OCI-LY7 (cell line): ENCODE measurements around the gene ITIH3. TPM values are rescaled to one million over a fixed set of nuclear protein-coding genes. Genes with fewer than 3 reads are reported as not detected.

ENCODE experiments used
- BruUV-seq: library from RNA; stranded (reverse); fragments of 400-500 nt; replicated peaks from 2 replicates; lab custom pipeline; 2021; lab: Mats Ljungman, UMichigan
- CTCF ChIA-PET: fragments of 300-600 bp; sonication (Branson Sonifier 250); formaldehyde crosslinking; loops from one replicate; lab custom pipeline; 2022; ENCODE audit warnings: antibody characterized with exemption; ENCODE audit not compliant: unreplicated experiment; lab: Charles Lee
- POLR2A ChIA-PET: fragments of 300-600 bp; sonication (Branson Sonifier 250); formaldehyde crosslinking; loops from one replicate; lab custom pipeline; 2022; ENCODE audit warnings: antibody characterized with exemption; lab: Charles Lee
- DNase-seq: peaks from one replicate; pipeline ENCODE4 v3.0.0-alpha.2; 2015; ENCODE audit warnings: low spot score
- H2AFZ ChIP-seq: fragments of 200-600 bp; sonication (generic), shearing (Covaris generic); 2 replicates; pipeline ENCODE4 v1.6.1; 2014; ENCODE audit warnings: mild to moderate bottlenecking, antibody characterized with exemption, low read length, moderate library complexity
- H3K27ac ChIP-seq: fragments of 200-600 bp; sonication (generic); 2 replicates; pipeline ENCODE4 v1.5.1; 2014; ENCODE audit warnings: mixed run types, low read depth, mild to moderate bottlenecking, moderate library complexity, low read length, inconsistent platforms; ENCODE audit not compliant: poor library complexity, severe bottlenecking
- H3K36me3 ChIP-seq: fragments of 200-600 bp; sonication (generic); 2 replicates; pipeline ENCODE4 v1.6.1; 2014; ENCODE audit warnings: mild to moderate bottlenecking, antibody characterized with exemption, low read length, moderate library complexity, mixed read lengths; ENCODE audit not compliant: insufficient read depth
- H3K4me1 ChIP-seq: fragments of 200-600 bp; sonication (generic); 2 replicates; pipeline ENCODE4 v1.5.1; 2014; ENCODE audit warnings: mild to moderate bottlenecking, low read length; ENCODE audit not compliant: insufficient read depth, poor library complexity, severe bottlenecking
- H3K4me2 ChIP-seq: fragments of 200-600 bp; sonication (generic); 2 replicates; pipeline ENCODE4 v1.6.1; 2014; ENCODE audit warnings: mild to moderate bottlenecking, low read length
- H3K4me3 ChIP-seq: fragments of 200-600 bp; sonication (generic); 2 replicates; pipeline ENCODE4 v1.5.1; 2014; ENCODE audit warnings: mild to moderate bottlenecking, low read depth, low read length; ENCODE audit not compliant: poor library complexity, severe bottlenecking
- H3K79me2 ChIP-seq: fragments of 200-600 bp; sonication (generic); 2 replicates; pipeline ENCODE4 v1.6.1; 2016; ENCODE audit warnings: low read depth, mild to moderate bottlenecking, low read length, moderate library complexity, mixed read lengths; ENCODE audit not compliant: insufficient read depth
- H3K9me2 ChIP-seq: fragments of 200-600 bp; sonication (generic); 2 replicates; pipeline ENCODE4 v1.6.1; 2016; ENCODE audit warnings: mild to moderate bottlenecking, low read length, mixed read lengths; ENCODE audit not compliant: insufficient read depth
- H3K9me3 ChIP-seq: fragments of 200-600 bp; sonication (generic); 2 replicates; pipeline ENCODE4 v1.6.1; 2014; ENCODE audit warnings: mild to moderate bottlenecking, mixed run types, low read length, mixed read lengths
- H4K20me1 ChIP-seq: fragments of 200-600 bp; sonication (generic); 2 replicates; pipeline ENCODE4 v1.6.1; 2014; ENCODE audit warnings: mild to moderate bottlenecking, antibody characterized with exemption, low read length, moderate library complexity, mixed read lengths; ENCODE audit not compliant: insufficient read depth
- EZH2phosphoT487 ChIP-seq: fragments of 200-600 bp; sonication (generic); IDR thresholded peaks from 2 replicates; pipeline ENCODE4 v1.6.1; 2018; ENCODE audit warnings: low read depth, borderline replicate concordance, mild to moderate bottlenecking, mixed run types, antibody characterized with exemption, low read length, moderate library complexity, mixed read lengths
- intact Hi-C: fragments of 100-400 bp; cut with micrococcal nuclease; formaldehyde crosslinking; loops from one replicate; pipeline ENCODE4 v1.10.0; 2022; ENCODE audit not compliant: unreplicated experiment
- microRNA-seq: library from miRNA; unstranded; fragments of <30 nt; microRNA quantifications from one replicate; pipeline ENCODE4 v1.2.0, GENCODE V29; 2022; ENCODE audit warnings: borderline replicate concordance
- small RNA-seq: library from RNA; depleted of rRNA; stranded (forward); fragments of <200 nt; gene quantifications from one replicate; pipeline ENCODE3, GENCODE V24; 2014
- total RNA-seq, 2 experiments: library from RNA; depleted of rRNA in 1 of 2; stranded (reverse); fragments of >200 nt in 1 of 2; shearing (Covaris generic) in 1 of 2; gene quantifications; 2 replicates each; pipeline ENCODE4 v1.2.3, GENCODE V29; 2014 to 2022
- TF ChIP-seq, protein P1 (sequence below): fragments of 200-600 bp; sonication (generic); conservative IDR thresholded peaks from 2 replicates; pipeline ENCODE4 v1.5.1; 2014; ENCODE audit warnings: mild to moderate bottlenecking, antibody characterized with exemption, low read length, moderate library complexity, mixed read lengths

Gene ITIH3
- total RNA-seq, 2 experiments from 2014 or later: not detected

- H3K27ac ChIP-seq: no peak overlapping the region
- no peaks in the 10 kb centered on the region for H3K4me1 ChIP-seq
- H3K9me2 ChIP-seq: no peaks in the 10 kb centered on the region
- no peak for DNase-seq
- H2AFZ ChIP-seq: no peak overlapping the region
- intact Hi-C loops: no loop called here
- ChIA-PET POLR2A (interaction anchor here (0.5 to 1.2 kb wide), 3 partner anchors 17 to 466 kb away, joined by 3 to 4 read pairs (median 3); no protein-coding TSS in a partner anchor), CTCF (no interaction called here)
- no peaks in the 10 kb centered on the region for H3K36me3 ChIP-seq
- no peaks in the 10 kb centered on the region for H3K9me3 ChIP-seq
- no peaks in the 10 kb centered on the region for H3K79me2 ChIP-seq
- no peak overlapping the region for H3K4me2 ChIP-seq
- H3K4me3 ChIP-seq: no peak overlapping the region
- H4K20me1 ChIP-seq: no peaks in the 10 kb centered on the region
- no TSS peak for BruUV-seq
- no peak for TF ChIP-seq EZH2phosphoT487
- TF ChIP-seq, protein P1, sequence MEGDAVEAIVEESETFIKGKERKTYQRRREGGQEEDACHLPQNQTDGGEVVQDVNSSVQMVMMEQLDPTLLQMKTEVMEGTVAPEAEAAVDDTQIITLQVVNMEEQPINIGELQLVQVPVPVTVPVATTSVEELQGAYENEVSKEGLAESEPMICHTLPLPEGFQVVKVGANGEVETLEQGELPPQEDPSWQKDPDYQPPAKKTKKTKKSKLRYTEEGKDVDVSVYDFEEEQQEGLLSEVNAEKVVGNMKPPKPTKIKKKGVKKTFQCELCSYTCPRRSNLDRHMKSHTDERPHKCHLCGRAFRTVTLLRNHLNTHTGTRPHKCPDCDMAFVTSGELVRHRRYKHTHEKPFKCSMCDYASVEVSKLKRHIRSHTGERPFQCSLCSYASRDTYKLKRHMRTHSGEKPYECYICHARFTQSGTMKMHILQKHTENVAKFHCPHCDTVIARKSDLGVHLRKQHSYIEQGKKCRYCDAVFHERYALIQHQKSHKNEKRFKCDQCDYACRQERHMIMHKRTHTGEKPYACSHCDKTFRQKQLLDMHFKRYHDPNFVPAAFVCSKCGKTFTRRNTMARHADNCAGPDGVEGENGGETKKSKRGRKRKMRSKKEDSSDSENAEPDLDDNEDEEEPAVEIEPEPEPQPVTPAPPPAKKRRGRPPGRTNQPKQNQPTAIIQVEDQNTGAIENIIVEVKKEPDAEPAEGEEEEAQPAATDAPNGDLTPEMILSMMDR: no peak
Observed at GRCh38 chr3:52857133-52857532, 62.5 kb downstream of the ITIH3 start.

DNA sequence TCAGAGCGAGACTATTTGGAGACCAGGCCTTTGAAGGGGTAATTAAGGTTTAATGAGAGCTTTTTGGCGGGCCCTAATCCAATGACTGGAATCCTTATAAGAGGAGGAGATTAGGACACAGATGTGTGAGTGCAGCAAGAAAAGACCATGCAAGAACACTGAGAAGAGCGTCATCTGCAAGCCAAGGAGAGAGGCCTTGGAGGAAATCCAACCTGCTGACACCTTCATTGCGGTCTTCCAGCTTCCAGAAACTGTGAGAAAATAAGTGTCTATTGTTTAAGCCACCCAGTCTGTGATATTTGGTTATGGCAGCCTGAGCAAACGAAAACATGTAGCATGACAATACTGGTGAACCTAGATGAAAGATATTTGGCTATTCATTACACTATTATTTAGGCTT, 63.3 kb downstream of the ITIH3 start:
- Histone ChIP-seq H3K9me2 (no peaks in the 10 kb centered on the region), H2AFZ (no peak overlapping the region), H3K36me3 (no peaks in the 10 kb centered on the region), H3K4me1 (no peaks in the 10 kb centered on the region), H4K20me1 (no peaks in the 10 kb centered on the region), H3K9me3 (no peaks in the 10 kb centered on the region), H3K27ac (no peak overlapping the region), H3K4me3 (no peak overlapping the region), H3K4me2 (no peak overlapping the region), H3K79me2 (no peaks in the 10 kb centered on the region)
- TF ChIP-seq, protein P1: no peak
- BruUV-seq: no TSS peak
- no peak for DNase-seq
- ChIA-PET POLR2A (interaction anchor here (0.5 kb wide), 1 partner anchor 465 kb away, joined by 4 read pairs; no protein-coding TSS in a partner anchor), CTCF (no interaction called here)
- intact Hi-C loops: no loop called here

Small RNA genes within 50 kb of the gene (microRNA-seq; reads per million reads assigned to microRNA genes)
- gene MIR8064: not detected

Small RNA genes within 50 kb of the gene (small RNA-seq; reads per million reads assigned to genes)
- gene MIR8064: not detected
- not detected for gene MUSTN1

Other genes with a start within 250 kb of the ITIH3 start
- gene PBRM1, start 108.9 kb upstream of the ITIH3 start, total RNA-seq (2014; rRNA removed; shearing (Covaris generic)): 67.2 and 75.7 TPM in 2 replicates
- gene PBRM1, start 108.9 kb upstream of the ITIH3 start, total RNA-seq (2022): 90.8 and 91.1 TPM in 2 replicates
- 220 and 232 TPM in 2 replicates for gene GNL3, start 108.8 kb upstream of the ITIH3 start, total RNA-seq (2014; rRNA removed; shearing (Covaris generic))
- gene GNL3, start 108.8 kb upstream of the ITIH3 start, total RNA-seq (2022): 147 and 182 TPM in 2 replicates
- 35.6 and 39.6 TPM in 2 replicates for gene GLT8D1, start 89.0 kb upstream of the ITIH3 start, total RNA-seq (2014; rRNA removed; shearing (Covaris generic))
- 34.0 and 37.7 TPM in 2 replicates for gene GLT8D1, start 89.0 kb upstream of the ITIH3 start, total RNA-seq (2022)
- 46.6 and 58.1 TPM in 2 replicates for gene SPCS1, start 88.7 kb upstream of the ITIH3 start, total RNA-seq (2014; rRNA removed; shearing (Covaris generic))
- 73.8 and 81.6 TPM in 2 replicates for gene SPCS1, start 88.7 kb upstream of the ITIH3 start, total RNA-seq (2022)
- 27.6 and 38.6 TPM in 2 replicates for gene NEK4, start 23.9 kb upstream of the ITIH3 start, total RNA-seq (2014; rRNA removed; shearing (Covaris generic))
- 27.5 and 29.6 TPM in 2 replicates for gene NEK4, start 23.9 kb upstream of the ITIH3 start, total RNA-seq (2022)
- gene ITIH1, start 17.2 kb upstream of the ITIH3 start, total RNA-seq (2014; rRNA removed; shearing (Covaris generic)): not detected in 2 replicates
- gene ITIH1, start 17.2 kb upstream of the ITIH3 start, total RNA-seq (2022): not detected in 2 replicates
- gene ITIH4, start 35.9 kb downstream of the ITIH3 start, total RNA-seq (2014; rRNA removed; shearing (Covaris generic)): 2.1 and 13.3 TPM in 2 replicates
- gene ITIH4, start 35.9 kb downstream of the ITIH3 start, total RNA-seq (2022): 2.2 and 4.6 TPM in 2 replicates
- 0.28 and 2.7 TPM in 2 replicates for gene MUSTN1, start 40.2 kb downstream of the ITIH3 start, total RNA-seq (2014; rRNA removed; shearing (Covaris generic))
- gene MUSTN1, start 40.2 kb downstream of the ITIH3 start, total RNA-seq (2022): 1.7 and 2.8 TPM in 2 replicates
- 8.1 and 18.1 TPM in 2 replicates for gene STIMATE, start 102.8 kb downstream of the ITIH3 start, total RNA-seq (2014; rRNA removed; shearing (Covaris generic))
- gene STIMATE, start 102.8 kb downstream of the ITIH3 start, total RNA-seq (2022): 19.0 and 24.6 TPM in 2 replicates